Measurements from ENCODE around the gene GPATCH8. TPM values are rescaled to one million over a fixed set of nuclear protein-coding genes. Genes with fewer than 3 reads are reported as not detected.
"Not testable (repeated sequence)": the region's sequence is repeated elsewhere in the genome, so short reads cannot be mapped to it uniquely, and the experiment has no call there.

GPATCH8 gene
- total and polyA plus RNA-seq, 9 of the 15 experiments (the other 6 are each of a cell fraction or from before 2014, with no cell fraction given), result 10.6 to 29.6 (median 13.2) TPM

DNA sequence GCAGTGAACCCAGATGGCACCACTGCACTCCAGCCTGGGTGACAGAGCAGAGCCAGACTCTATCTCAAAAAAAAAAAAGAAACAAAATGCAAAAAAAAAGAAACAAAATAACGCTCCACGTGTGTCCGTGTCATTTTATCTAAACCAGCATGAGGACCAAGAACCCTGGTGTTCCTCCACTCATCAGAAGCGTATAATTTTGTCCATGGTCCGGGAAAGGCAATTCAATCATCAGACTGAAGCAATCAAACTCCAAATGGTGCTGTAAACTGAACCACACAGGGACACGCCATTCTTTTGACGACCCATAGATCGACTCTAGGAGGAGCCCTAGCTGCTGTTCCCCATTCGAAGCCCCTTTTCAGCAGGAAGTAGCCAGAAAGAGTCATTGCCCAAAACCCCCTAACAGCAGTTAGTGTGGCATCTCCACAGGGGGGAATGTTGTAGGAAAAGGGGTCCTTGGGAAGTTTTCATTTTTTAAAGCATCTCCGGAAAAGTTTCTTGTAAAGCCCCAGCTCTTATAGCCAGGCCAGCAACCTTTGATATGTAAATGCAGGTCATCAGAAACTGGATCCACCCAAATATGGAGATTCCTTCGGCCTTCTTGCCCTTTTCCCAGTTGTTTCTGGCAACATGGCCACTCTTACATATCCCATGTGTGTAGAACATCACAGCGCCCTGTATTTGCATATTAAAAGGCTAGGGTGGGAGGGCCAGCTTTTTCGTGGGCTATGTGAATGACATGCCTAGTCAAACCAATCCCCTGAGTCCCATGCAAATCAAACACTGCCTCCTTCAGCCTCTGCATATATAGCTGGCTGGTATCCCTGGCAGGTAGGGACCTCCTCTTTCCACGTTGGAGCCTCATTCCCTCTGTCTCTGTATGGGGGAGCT is 8.3 kb upstream of the GPATCH8 start (continued):
- TF ChIP-seq NKRF (IDR thresholded peaks at IDR 0.05; ENCODE audit: borderline replicate concordance), result peak; percentile 35; the same call in 1 of the 2 replicates
- TF ChIP-seq SMAD4 (CRISPR knock-in tag; conservative IDR thresholded peaks at IDR 0.05), result 0 out of 2 replicates have a peak, but pooled peaks have one; percentile 47
- peak; percentile 49; the same call in 1 of the 2 replicates for TF ChIP-seq CXXC5 (CRISPR knock-in tag; IDR thresholded peaks at IDR 0.05)
- TF ChIP-seq CREB1 (IDR thresholded peaks at IDR 0.05); ATF1 (CRISPR knock-in tag; IDR thresholded peaks at IDR 0.05); NR2C1 (IDR thresholded peaks at IDR 0.05): not testable (repeated sequence)
- TF ChIP-seq CREB1 (CRISPR knock-in tag; IDR thresholded peaks at IDR 0.05), result peak; percentile 28; the same call in 1 of the 2 replicates
- TF ChIP-seq CTCF (IDR thresholded peaks at IDR 0.05 in 2 of 3, conservative IDR thresholded peaks at IDR 0.05 in 1 of 3; ENCODE audit: insufficient read depth in 2 of 3, low read depth in 1 of 3, low read length in 3 of 3), result peak; percentile 42 to 55 (median 54); a peak in 5 of 6 replicates
- peak; percentile 19 to 22; a peak in 2 of 4 replicates for TF ChIP-seq NRF1 (conservative IDR thresholded peaks at IDR 0.05 in 1 of 2, IDR thresholded peaks at IDR 0.05 in 1 of 2)
- TF ChIP-seq ZEB2 (IDR thresholded peaks at IDR 0.05), result 0 out of 2 replicates have a peak, but pooled peaks have one; percentile 13
- TF ChIP-seq FOSL1 (tag; conservative IDR thresholded peaks at IDR 0.05), result peak; percentile 64
- TF ChIP-seq ZNF175 (CRISPR knock-in tag; IDR thresholded peaks at IDR 0.05; ENCODE audit: low read depth), result 0 out of 2 replicates have a peak, but pooled peaks have one; percentile 68
- peak; percentile 58 for TF ChIP-seq ATF1 (tag; IDR thresholded peaks at IDR 0.05)
- peak; percentile 42; the same call in 1 of the 2 replicates for TF ChIP-seq BCOR (IDR thresholded peaks at IDR 0.05)
- TF ChIP-seq GABPB1 (CRISPR knock-in tag; IDR thresholded peaks at IDR 0.05), result peak; percentile 50; the same call in 1 of the 2 replicates
- peak; percentile 42 for TF ChIP-seq ASH1L (IDR thresholded peaks at IDR 0.05; ENCODE audit: borderline replicate concordance, low read depth, partially characterized antibody)
- peak; percentile 40; the same call in 1 of the 2 replicates for TF ChIP-seq NR2C1 (tag; IDR thresholded peaks at IDR 0.05)
- 0 out of 2 replicates have a peak, but pooled peaks have one; percentile 13 for TF ChIP-seq ZFX (CRISPR knock-in tag; IDR thresholded peaks at IDR 0.05)
- peak; percentile 57; the same call in 1 of the 2 replicates for TF ChIP-seq LCOR (CRISPR knock-in tag; IDR thresholded peaks at IDR 0.05)
- 0 out of 2 replicates have a peak, but pooled peaks have one; percentile 23 for TF ChIP-seq TRIM28 (IDR thresholded peaks at IDR 0.05)
- peak; percentile 49; the same call in 1 of the 2 replicates for TF ChIP-seq SPI1 (IDR thresholded peaks at IDR 0.05; ENCODE audit: borderline replicate concordance, low read depth, low read length)

Data from K562 (cell line).